ENCODE data around the gene ARHGEF40. TPM values are rescaled to one million over a fixed set of nuclear protein-coding genes. Genes with fewer than 3 reads are reported as not detected.

The ARHGEF40 gene
- total RNA-seq, 3 donors from 2014 or later, result 33.7 to 51.4 (median 40.6) TPM

DNA sequence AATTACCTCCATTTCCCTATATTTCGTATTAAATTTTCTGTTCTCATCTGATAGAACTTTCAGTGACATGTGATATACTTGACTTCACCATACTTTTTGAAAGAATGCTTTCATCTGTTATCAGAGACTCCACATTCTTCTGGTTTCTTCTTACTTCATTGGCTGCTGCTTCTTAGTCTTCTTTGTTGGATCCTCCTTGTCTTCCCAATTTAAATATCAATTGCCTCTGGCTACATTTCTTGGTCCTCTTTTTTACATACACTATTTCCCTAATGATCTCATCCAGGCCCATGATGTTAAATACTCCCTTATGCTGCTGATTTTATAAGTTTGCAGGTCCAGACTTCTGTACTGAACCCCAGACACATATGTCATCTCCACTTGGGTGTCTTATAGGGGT, 63.8 kb downstream of the ARHGEF40 start:
- Histone ChIP-seq H3K4me1 (no peaks in the 10 kb centered on the region), H3K27ac (no peak overlapping the region), H3K36me3 (no peaks in the 10 kb centered on the region), H3K4me3 (no peak overlapping the region), H3K9me3 (no peaks in the 10 kb centered on the region), H3K27me3 (no peaks in the 10 kb centered on the region)
- TF ChIP-seq, protein P1, sequence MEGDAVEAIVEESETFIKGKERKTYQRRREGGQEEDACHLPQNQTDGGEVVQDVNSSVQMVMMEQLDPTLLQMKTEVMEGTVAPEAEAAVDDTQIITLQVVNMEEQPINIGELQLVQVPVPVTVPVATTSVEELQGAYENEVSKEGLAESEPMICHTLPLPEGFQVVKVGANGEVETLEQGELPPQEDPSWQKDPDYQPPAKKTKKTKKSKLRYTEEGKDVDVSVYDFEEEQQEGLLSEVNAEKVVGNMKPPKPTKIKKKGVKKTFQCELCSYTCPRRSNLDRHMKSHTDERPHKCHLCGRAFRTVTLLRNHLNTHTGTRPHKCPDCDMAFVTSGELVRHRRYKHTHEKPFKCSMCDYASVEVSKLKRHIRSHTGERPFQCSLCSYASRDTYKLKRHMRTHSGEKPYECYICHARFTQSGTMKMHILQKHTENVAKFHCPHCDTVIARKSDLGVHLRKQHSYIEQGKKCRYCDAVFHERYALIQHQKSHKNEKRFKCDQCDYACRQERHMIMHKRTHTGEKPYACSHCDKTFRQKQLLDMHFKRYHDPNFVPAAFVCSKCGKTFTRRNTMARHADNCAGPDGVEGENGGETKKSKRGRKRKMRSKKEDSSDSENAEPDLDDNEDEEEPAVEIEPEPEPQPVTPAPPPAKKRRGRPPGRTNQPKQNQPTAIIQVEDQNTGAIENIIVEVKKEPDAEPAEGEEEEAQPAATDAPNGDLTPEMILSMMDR (IDR thresholded peaks at IDR 0.05), result no peak
- no peak for TF ChIP-seq POLR2A (IDR thresholded peaks at IDR 0.05)
- no peak for TF ChIP-seq POLR2AphosphoS5 (IDR thresholded peaks at IDR 0.05)
- no peak for DNase-seq (ENCODE audit: low spot score in 2 of 2)
- intact Hi-C loops (cut with DNase I; ENCODE audit: low total_unique reads), result no loop called here

DNA sequence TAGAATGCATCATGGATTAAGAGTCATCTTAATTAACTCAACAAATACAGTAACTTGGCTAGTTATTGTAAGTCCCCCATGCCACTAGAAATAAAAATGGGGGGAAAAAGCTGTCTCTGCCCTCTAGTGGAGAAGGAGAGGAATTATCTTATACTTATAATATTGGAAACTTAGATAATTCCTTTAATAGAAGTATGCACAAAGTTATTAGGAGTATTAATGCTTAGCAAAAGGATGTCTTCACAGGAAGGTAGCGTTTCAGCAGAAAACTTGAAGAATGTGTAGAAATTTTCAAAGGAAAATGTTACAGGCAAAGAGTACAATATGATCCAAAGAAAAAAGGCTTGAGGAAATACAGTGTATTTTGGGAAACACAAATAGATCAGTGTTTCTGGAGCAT, 65.9 kb downstream of the ARHGEF40 start:
- no peaks in the 10 kb centered on the region for H3K36me3 ChIP-seq
- TF ChIP-seq POLR2AphosphoS5 (IDR thresholded peaks at IDR 0.05) (no peak), POLR2A (IDR thresholded peaks at IDR 0.05) (no peak)
- TF ChIP-seq, protein P1 (IDR thresholded peaks at IDR 0.05), result peak; percentile 34 to 46 (median 42)
- H3K4me3 ChIP-seq, result no peak overlapping the region
- no peaks in the 10 kb centered on the region for H3K4me1 ChIP-seq
- DNase-seq (ENCODE audit: low spot score in 2 of 2), result no peak
- intact Hi-C loops (cut with DNase I; ENCODE audit: low total_unique reads), result no loop called here
- H3K27ac ChIP-seq, result no peak overlapping the region
- H3K9me3 ChIP-seq, result no peaks in the 10 kb centered on the region
- no peaks in the 10 kb centered on the region for H3K27me3 ChIP-seq

Other genes with a start within 250 kb of the ARHGEF40 start
- not detected for gene RNASE3, start 178.9 kb upstream of the ARHGEF40 start, total RNA-seq
- gene RNASE2, start 114.8 kb upstream of the ARHGEF40 start, total RNA-seq, result 1 to 10 TPM; 1.3 to 3.2 (median 2.0) TPM
- 100 to 1,000 TPM in 1 of 3 donors, 10 to 100 TPM in 2; 78.6 to 105 (median 89.5) TPM for gene METTL17, start 80.3 kb upstream of the ARHGEF40 start, total RNA-seq
- gene SLC39A2, start 71.0 kb upstream of the ARHGEF40 start, total RNA-seq, result under 1 TPM in 1 of 3 donors, not detected in 2; 0.59 TPM
- 100 to 1,000 TPM; 251 to 693 (median 258) TPM for gene NDRG2, start 45.2 kb upstream of the ARHGEF40 start, total RNA-seq
- gene TPPP2, start 40.1 kb upstream of the ARHGEF40 start, total RNA-seq, result under 1 TPM in 1 of 3 donors, not detected in 2; 0.15 TPM
- not detected for gene RNASE13, start 35.5 kb upstream of the ARHGEF40 start, total RNA-seq
- 1 to 10 TPM in 2 of 3 donors, not detected in 1; 1.6 to 3.1 TPM for gene RNASE7, start 27.9 kb upstream of the ARHGEF40 start, total RNA-seq
- not detected for gene RNASE8, start 12.5 kb upstream of the ARHGEF40 start, total RNA-seq
- gene ZNF219, start 28.4 kb downstream of the ARHGEF40 start, total RNA-seq, result 10 to 100 TPM; 32.4 to 62.2 (median 32.8) TPM
- gene TMEM253, start 30.8 kb downstream of the ARHGEF40 start, total RNA-seq, result 1 to 10 TPM in 1 of 3 donors, under 1 TPM in 2; 0.44 to 1.3 (median 0.98) TPM
- gene OR5AU1, start 85.8 kb downstream of the ARHGEF40 start, total RNA-seq, result not detected
- 100 to 1,000 TPM; 386 to 760 (median 480) TPM for gene HNRNPC, start 199.1 kb downstream of the ARHGEF40 start, total RNA-seq
- 10 to 100 TPM in 1 of 3 donors, under 1 TPM in 2; 0.33 to 10.4 (median 0.48) TPM for gene RPGRIP1, start 209.8 kb downstream of the ARHGEF40 start, total RNA-seq